SW480 (cell line): ENCODE data around the gene VTI1A.
"Not testable (repeated sequence)": the region's sequence is repeated elsewhere in the genome, so short reads cannot be mapped to it uniquely, and the experiment has no call there.

Experiments used
- DNase-seq: peaks from one replicate; pipeline ENCODE4 v3.0.0-alpha.2; 2016; ENCODE audit warnings: low spot score

VTI1A gene

DNA sequence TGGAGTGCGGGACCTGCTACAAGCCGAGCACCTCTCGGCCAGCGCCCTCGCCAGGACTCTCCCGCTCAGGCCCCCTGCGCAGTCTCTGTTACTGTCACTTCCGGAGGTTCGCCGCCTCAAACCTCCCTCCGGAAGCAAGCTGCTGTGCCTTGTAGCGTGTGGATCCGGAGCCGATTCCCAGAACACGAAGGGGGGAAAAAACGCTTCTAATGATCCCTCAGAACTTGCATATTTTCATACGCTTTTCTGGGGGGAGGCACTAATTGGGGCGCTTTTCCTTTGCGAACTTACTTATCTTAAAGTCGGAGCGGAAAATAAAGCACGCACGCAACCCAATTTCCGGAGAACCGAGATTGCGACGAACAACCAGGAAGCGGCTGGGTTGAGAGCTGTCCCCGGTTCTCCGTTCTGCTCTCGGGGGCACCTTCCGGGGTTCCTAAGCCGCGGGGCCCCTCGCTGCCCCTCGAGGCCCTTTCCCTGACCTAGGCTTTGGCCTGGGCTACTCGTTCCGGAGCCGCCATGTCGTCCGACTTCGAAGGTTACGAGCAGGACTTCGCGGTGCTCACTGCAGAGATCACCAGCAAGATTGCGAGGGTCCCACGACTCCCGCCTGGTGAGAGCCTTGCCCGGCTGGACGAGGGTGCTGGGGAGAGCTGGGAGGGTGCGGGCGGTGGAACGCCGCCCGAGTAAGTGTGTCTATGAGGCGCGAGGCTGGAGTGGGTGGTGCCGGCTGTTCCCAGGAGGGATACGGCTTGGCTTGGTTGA is at the start of gene VTI1A, which contains the start of gene ZDHHC6:
TSS of gene VTI1A (plus strand) at position 361 of the 765 bp plus-strand sequence. CDS start at position 520, 159 bp downstream.
TSS of gene ZDHHC6 (minus strand) at position 60 of the 765 bp plus-strand sequence. CDS start 1,478 bp downstream, outside the sequence.
- peak; percentile 83 for DNase-seq

DNA sequence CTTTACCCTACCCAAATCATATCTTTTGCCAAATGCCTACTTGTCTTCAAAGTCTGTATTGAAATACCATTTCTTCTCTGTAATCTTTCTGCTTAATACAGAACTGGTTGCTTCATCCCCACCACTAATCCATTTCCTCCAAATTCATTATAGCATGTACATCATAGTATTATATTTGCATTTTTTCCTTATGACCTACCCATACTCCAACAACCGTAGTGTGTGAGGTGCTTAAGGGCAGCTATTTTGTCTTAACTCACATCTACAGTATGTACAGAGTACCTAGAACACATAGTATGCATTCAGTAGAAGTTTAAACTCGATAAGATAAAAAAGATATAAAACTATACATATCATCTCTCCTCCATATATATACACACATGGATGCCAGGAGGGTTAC is 49.4 kb upstream of the VTI1A start:
- no peak for DNase-seq

DNA sequence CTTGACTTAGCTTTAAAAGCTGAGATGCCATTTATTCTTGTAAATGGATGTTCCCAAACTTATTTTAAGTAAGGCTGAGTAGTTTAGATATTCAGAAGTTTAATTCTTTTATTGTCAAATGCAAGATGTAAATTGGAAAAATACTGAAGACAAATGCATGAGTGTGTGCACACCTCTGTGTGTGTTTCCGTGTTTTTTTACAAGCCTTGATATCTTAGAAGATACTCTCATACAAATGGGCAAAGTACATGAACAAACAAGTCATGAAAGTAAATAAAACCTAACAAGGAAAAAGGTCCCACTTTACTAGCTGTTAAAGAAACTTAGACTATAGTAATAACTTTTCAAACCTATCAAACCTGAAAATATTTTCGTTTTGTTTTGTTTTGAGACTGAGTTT is 44.1 kb upstream of the VTI1A start:
- DNase-seq = no peak

DNA sequence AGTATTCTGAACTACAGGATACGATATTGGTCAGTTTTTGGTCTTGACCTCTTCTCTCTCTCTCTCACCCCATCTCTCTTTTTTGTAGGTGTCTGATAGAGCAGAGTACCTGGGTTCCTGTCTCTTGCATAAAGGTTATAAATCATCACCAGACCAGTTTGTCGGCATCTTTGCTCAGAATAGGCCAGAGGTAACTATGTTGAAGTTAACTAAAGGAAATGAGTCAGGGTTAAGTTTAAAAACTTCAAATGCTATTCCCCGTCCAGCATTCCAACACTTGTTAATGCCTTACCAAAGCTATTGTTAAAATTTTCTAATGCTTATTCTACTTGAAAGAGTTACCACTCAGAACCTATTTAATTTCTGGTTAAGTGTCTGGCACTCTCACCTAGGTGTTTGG is 42.4 kb upstream of the VTI1A start:
- no peak for DNase-seq

DNA sequence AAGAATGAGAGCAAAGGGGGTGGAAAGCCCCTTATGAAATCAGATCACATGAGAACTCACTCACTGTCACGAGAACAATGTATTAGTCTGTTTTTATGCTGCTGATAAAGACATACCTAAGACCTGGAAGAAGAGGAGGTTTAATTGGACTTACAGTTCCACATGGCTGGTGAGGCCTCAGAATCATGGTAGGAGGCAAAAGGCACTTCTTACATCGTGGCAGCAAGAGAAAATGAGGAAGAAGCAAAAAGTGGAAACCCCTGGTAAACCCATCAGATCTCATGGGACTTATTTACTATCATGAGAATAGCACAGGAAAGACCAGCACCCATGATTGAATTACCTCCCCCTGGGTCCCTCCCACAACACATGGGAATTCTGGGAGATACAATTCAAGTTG is 40.2 kb upstream of the VTI1A start:
- not testable (repeated sequence) for DNase-seq

DNA sequence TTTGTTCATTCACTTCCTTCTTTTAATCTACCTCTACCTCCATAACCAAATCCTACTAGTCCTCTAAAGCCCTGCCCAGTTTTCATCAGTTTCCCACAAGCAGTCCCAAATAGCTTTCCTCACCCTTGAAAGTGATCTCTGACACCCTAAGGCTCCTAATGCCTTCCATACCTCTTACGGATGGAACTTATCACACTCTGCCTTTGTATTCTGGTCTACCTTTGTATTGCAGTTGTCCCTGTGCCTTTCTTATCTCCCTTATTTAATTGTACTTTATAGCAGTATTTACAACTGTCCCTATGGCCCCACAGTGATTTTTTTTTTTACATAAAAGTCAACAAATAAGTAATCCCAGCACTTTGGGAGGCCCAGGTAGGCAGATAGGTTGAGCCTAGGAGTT is 39.3 kb upstream of the VTI1A start:
- no peak for DNase-seq

DNA sequence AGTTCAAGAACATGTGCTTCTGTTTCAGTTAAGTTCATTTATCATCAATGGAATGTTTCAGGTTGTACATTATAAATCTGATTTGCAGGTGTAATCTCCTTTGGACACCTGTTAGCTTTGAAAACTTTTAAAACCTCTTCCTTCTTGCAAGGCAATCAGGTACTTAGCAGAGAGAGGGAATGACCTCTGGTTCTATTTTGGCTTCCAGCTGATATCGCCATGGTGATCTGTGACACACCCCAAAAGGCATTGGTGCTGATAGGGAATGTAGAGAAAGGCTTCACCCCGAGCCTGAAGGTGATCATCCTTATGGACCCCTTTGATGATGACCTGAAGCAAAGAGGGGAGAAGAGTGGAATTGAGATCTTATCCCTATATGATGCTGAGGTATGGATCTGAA is 37.7 kb upstream of the VTI1A start:
- no peak for DNase-seq

DNA sequence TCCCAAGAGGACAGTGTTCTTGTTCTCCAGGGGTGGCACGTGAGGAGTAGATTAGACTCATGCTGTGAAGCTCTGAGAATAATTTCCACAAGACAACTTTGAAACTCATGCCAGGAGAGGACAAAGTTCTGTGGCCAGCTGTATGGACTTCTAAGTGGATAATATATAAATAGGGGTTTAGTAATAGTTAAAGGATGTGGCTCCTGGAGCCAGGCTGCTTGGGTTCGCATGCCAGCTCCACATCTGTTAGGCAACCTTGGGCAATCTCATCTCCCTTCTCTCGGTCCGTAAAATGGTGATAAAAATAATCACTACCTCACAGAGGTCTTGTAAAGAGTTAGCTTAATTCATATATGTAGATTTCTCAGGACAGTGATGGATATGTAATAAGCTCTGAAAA is 37.3 kb upstream of the VTI1A start:
- DNase-seq = no peak

DNA sequence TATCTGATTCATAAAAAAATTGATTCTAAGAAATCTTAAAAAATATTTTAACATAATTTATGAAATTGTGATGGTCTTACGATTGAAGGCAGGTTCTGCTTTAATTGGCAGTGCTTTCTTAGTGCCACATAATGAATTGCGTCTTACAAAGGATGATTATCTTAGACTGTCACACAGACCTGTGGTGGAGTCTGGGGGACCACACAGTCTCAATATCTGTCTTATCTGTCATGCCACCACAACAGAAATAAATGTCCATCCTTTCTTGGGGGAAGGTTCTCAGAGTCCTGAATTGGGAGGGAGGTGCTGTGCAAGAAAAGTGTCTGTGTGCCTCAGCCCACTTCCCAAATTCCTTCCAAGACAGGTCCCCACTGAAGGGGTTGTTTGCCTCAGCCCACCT is 34.3 kb upstream of the VTI1A start:
- DNase-seq = no peak

DNA sequence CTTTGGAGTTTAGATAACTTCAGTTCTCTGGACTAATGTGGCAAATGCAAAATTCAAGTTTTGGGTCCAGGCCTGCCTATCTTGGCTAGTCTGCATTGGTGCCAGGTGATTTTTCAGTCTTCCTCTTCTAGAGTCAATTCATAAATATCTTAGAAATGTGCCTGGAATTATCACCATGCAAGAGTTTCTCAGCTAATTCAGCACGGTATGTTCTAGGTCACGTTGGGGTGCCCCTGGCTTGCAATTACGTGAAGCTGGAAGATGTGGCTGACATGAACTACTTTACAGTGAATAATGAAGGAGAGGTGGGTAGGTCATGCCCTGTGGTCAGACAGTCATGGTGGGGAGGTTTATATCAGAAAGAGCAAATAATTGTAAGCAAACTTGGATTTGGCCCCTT is 25.3 kb upstream of the VTI1A start:
- no peak for DNase-seq

DNA sequence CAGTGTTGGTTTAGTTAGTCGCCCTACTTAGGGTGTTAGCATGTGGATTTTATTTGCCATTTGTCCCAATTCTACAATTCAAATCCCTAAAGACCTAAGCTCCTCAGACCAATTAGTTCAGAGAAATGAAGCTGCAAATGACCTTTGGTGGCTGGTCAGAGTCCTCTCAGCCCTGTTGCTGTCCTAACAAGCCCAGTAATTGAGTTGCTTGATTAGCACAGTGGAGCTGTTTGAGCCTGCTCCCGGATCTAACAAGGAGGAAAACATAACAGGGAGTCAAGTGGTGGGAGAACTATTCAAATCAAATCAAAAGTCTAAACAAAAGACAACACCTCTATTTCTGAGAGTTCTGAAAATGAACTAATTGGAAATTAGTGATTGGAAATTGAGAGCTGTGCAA is 22.4 kb upstream of the VTI1A start:
- DNase-seq = no peak

DNA sequence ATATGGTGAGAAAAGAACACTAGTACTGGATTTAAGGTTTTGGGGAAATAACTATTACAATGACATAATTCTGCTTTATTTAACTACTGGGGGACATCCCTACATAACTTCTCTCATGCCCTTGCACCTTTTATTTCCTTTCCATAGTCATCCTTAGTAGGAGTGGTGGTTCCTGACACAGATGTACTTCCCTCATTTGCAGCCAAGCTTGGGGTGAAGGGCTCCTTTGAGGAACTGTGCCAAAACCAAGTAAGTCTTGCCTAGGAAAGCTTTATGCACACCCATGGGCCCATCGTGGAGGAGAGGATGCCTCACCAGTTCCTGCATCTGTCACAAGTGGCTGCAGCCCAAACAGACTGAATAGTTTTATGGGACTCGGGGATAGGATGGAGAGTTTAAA is 20.9 kb upstream of the VTI1A start:
- DNase-seq = no peak

DNA sequence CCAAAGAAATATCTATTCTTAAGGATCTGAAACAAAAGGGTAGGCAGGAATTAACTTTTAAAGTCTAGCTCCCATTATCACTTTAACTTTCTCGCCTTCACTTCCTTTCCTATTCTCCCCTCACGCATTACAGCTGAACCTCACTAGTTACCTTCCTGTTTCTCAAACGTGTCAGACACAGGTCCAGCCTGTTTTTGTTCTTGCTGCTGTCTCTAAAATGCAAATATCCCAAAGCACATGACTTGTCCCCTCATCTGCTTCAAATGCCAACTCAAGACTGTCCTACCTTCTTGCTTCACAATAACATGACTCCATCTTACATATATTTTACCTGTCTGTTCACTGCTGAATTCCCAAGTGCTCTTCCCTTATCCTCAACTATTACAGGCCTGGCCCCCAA is 17.9 kb upstream of the VTI1A start:
- DNase-seq = no peak

DNA sequence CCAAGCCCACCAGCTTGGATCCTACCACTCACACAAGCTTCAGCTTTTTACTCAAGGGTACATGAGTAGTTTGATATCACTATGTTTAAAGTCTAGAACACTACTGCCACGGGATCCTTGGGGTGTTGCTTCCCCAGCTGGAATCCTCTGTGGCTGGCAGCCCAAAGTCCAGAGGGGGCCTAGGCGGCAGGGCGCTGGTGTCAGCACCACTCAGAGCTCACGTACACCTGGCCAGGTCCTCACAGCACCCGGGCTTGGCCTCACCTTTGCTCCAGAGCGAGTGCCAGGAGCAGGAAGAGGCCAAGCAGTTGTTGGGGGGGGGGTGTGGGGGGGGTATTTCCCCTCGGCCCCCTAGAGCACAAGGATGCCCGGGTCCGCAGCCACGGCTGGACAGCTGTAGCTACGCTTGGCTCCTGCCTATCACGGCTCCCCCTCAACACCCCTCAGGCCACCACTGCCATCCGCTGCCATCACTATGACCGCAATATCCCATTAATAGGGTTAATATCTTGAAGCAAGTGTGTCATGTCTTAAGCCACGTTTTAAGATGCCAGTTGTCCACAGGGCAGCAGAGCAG is 17.3 kb upstream of the VTI1A start:
- DNase-seq = no peak

DNA sequence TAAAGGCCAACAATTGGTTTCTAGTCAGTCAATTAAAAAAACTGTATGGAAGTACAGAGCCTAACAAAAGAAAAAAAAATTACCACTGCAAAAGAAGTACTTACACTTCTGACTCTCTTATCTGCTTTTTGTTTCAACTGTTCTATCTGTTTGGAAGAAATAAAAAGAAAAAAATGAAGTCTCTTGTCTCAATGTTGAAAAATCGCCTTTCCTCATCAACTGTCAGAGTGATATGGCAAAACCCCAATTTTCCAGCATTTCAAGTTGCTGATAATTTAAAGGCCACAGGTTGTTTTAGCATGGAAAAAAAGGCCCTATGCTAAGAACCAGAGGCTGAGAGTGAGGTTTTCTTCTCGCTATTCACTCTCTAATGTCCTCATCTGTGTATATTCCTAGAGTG is 13.9 kb upstream of the VTI1A start:
- no peak for DNase-seq

DNA sequence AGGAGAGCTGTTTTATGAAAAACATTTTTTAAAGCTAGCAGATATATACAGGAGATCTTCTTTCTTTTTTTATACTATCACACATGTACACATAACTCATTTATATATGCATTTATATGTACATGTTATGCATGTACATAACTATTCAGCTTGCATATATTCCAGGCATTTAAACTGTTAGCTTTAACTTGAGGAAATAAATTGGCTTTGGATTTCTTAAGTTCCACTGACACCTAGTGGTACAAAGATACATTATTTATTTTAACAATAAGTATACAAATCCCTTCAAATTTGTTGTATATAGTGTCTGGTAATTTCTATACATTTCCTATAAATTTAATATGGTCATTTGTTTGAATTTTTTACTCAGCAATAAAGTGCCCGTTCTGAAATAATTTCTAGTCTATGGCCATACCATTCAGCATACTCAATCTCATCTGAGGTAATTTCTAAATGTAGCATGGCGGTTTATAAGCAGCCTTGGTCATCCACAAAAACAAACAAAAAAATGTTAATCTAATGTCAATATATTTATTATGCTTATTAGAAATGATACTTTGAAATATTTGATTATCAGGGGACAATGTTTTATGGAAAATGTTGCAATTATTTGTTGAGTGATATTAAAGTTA is 11.9 kb upstream of the VTI1A start:
- peak; percentile 52 for DNase-seq

DNA sequence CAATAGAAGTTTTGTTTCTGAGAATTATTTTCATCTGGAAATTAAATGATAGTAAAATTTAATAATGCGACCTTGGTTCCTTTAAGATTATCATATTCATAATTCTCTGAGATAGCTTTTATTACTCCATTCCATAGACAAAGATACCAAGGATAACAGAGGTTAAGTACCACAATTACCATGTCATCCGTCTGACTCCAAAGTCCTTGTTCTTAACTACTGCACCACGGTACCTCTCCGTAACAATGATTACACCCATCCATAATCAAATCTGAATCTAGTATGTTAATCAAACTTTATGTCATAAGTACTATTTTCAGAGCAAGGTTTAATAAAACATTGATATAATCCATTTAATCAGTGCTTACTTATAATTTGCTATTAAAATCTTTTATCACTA is 8.7 kb upstream of the VTI1A start:
- no peak for DNase-seq

DNA sequence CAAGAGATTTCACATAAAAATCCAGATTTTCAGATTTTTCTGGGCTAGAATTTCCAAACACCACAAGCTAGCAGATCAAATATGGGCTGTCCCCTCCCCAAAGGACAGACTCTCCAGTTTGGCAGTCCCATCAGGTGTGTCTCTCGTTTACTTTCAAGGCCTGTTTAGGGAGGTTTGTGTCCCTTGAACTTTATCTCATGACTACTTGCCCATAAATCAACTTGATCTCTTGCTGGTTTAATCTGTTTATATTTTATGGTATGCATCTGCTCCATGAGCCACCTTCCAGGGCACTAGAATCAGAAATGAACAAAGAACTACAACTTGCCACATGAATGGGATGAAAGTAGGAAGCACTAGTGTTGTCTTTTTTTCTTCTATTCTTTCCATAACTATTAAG is 5.5 kb upstream of the VTI1A start:
- DNase-seq = no peak

DNA sequence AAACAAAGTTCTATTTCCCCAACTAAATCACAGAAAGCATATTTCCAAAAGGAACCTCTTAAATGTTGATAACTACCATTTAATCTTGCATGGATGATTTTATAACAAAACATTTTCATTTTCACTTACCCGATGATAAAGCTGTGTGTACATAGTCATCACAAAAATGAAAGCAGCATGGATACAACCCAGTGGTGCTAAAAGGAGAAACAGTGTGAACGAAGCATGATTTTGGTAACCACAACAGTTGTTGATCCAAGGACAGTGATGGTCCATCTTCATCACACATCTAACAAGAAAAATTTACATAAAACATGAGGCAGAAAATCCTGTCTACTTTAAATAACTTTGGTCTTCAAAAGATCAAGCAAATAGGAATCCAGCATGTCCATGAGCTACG is 5.0 kb upstream of the VTI1A start:
- DNase-seq = no peak

DNA sequence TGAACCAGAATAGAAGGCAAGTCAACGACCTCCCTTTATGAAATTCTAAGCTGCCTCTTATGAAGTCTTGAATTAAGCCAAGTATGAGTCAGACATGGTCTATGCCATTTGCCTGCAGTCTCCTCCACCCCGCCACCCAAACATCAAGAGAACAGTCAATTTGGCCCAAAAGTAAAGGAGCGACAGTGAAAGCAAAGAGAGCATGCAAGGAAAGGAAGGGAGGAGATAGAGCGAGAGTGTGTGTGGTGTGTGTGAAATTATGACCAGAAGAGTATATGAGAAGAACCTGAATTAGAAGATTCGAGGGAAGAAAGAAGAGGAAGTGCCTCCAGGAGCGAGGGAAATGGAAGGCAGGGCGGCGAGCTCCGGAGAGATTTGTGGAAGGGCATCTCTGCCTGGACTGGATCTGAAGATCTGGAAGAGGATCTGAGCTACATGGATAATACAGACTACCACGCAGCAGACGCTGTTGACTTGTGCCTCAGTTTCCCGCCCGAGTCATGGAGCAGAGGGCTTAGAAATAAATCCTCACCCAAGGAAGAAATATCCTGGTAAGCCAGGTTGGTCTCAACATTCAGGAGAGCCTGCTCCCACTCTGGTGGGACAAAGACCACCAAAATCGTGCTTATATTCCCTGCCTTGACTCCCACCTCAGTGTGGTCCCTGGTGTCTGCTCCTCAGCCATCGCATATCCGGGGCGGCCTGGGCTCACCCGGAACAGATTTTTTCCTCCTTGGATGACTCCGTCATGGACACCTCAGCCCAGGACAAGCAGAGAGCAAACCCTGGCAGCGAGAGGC is 760 bp upstream of the VTI1A start:
- peak; percentile 6 for DNase-seq

DNA sequence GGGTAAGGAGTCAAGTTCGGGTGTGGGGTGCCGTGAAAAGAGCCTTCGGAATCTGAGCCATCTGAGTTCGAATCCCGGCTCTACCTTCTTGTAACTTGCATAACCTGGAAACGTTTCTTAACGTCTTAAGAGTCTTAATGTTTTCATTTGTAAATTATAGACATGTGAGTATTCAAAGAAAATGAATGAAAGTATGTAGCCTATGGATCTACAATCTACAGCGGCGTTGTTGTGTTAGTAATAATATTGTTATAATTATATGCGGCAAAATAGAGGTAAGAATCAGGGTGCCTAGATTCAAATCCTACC is 559 bp downstream of the VTI1A start:
- DNase-seq = no peak

DNA sequence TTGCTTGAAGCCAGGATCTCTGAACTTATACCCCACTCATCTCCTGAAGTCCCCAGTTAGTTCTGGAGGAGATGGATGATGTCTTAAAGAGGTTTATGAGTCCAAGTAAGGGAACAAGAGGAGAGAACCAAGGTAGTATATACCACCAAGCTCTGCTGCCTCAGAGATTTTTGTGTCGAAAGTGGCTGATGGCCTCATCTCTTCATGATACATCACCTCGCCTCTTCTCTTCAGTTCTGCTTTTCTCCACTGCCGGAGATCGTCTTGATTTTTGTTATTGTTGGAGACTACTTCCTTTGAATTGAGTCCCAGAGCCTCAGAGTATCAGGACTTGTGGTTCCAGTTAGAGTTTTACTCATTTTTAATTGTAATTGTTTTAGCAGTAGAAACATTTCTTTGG is 1.9 kb downstream of the VTI1A start:
- DNase-seq = no peak
